ENCODE data around the gene LHX3.

DNA sequence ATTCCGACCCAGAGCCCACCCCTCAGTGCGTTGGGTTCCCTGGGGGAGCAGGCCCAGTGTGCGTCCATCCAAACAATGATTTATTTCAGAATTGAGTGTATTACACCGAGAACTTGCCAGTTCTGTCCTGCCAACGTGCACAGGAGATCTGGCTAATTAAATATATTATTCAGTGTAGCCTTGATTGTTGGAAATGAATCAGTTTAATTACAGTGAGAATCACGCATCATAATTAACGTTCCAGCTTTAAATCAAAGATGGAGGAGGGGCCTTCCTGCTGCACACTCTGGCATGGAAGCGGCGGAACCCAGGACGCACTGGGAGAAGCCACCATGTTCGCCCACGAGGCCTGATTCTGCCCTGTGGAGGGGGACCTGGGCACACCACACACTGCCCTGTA is 55.6 kb downstream of the LHX3 start:
- TF ChIP-seq, protein P1, sequence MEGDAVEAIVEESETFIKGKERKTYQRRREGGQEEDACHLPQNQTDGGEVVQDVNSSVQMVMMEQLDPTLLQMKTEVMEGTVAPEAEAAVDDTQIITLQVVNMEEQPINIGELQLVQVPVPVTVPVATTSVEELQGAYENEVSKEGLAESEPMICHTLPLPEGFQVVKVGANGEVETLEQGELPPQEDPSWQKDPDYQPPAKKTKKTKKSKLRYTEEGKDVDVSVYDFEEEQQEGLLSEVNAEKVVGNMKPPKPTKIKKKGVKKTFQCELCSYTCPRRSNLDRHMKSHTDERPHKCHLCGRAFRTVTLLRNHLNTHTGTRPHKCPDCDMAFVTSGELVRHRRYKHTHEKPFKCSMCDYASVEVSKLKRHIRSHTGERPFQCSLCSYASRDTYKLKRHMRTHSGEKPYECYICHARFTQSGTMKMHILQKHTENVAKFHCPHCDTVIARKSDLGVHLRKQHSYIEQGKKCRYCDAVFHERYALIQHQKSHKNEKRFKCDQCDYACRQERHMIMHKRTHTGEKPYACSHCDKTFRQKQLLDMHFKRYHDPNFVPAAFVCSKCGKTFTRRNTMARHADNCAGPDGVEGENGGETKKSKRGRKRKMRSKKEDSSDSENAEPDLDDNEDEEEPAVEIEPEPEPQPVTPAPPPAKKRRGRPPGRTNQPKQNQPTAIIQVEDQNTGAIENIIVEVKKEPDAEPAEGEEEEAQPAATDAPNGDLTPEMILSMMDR (IDR thresholded peaks at IDR 0.05) = no peak
- TF ChIP-seq SREBF2 (IDR thresholded peaks at IDR 0.05) (no peak), EP300 (IDR thresholded peaks at IDR 0.05) (no peak), POLR2A (IDR thresholded peaks at IDR 0.05; ENCODE audit: low read length) (no peak), MYC (IDR thresholded peaks at IDR 0.05; ENCODE audit: borderline replicate concordance, low read length) (no peak), FOSL2 (IDR thresholded peaks at IDR 0.05) (no peak), FOSL2 (CRISPR knock-in tag; IDR thresholded peaks at IDR 0.05) (no peak), ZC3H11A (IDR thresholded peaks at IDR 0.05) (no peak), RNF2 (IDR thresholded peaks at IDR 0.05; ENCODE audit: borderline replicate concordance, low read depth) (no peak), BHLHE40 (IDR thresholded peaks at IDR 0.05; ENCODE audit: low read depth, low read length) (no peak)
- TF ChIP-seq, protein P2, sequence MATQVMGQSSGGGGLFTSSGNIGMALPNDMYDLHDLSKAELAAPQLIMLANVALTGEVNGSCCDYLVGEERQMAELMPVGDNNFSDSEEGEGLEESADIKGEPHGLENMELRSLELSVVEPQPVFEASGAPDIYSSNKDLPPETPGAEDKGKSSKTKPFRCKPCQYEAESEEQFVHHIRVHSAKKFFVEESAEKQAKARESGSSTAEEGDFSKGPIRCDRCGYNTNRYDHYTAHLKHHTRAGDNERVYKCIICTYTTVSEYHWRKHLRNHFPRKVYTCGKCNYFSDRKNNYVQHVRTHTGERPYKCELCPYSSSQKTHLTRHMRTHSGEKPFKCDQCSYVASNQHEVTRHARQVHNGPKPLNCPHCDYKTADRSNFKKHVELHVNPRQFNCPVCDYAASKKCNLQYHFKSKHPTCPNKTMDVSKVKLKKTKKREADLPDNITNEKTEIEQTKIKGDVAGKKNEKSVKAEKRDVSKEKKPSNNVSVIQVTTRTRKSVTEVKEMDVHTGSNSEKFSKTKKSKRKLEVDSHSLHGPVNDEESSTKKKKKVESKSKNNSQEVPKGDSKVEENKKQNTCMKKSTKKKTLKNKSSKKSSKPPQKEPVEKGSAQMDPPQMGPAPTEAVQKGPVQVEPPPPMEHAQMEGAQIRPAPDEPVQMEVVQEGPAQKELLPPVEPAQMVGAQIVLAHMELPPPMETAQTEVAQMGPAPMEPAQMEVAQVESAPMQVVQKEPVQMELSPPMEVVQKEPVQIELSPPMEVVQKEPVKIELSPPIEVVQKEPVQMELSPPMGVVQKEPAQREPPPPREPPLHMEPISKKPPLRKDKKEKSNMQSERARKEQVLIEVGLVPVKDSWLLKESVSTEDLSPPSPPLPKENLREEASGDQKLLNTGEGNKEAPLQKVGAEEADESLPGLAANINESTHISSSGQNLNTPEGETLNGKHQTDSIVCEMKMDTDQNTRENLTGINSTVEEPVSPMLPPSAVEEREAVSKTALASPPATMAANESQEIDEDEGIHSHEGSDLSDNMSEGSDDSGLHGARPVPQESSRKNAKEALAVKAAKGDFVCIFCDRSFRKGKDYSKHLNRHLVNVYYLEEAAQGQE (IDR thresholded peaks at IDR 0.05) = no peak
- TF ChIP-seq, protein P3, sequence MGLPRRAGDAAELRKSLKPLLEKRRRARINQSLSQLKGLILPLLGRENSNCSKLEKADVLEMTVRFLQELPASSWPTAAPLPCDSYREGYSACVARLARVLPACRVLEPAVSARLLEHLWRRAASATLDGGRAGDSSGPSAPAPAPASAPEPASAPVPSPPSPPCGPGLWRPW (IDR thresholded peaks at IDR 0.05) = no peak
